ENCODE data around the gene DLG2. TPM values are rescaled to one million over a fixed set of nuclear protein-coding genes. Genes with fewer than 3 reads are reported as not detected.

Gene DLG2
- total RNA-seq, 1 donor: 1.3 TPM

- H3K4me3 ChIP-seq (ENCODE audit: low read depth, low read length): no peak overlapping the region
- no peak for DNase-seq (ENCODE audit: low read depth)
- TF ChIP-seq CTCF (IDR thresholded peaks at IDR 0.05; ENCODE audit: insufficient read depth, low read depth, low read length): no peak
These were observed 1018.9 kb downstream of the DLG2 start for GRCh38 chr11:84607975-84608836.

GRCh38 chr11:84594602-84595001 lies 1032.5 kb downstream of the DLG2 start:
- DNase-seq (ENCODE audit: low read depth): no peak
- H3K4me3 ChIP-seq (ENCODE audit: low read depth, low read length): no peak overlapping the region
- TF ChIP-seq CTCF (IDR thresholded peaks at IDR 0.05; ENCODE audit: insufficient read depth, low read depth, low read length): no peak

- DNase-seq (ENCODE audit: low read depth): no peak
- H3K4me3 ChIP-seq (ENCODE audit: low read depth, low read length): no peak overlapping the region
These were observed 1037.0 kb downstream of the DLG2 start for GRCh38 chr11:84590106-84590505.

GRCh38 chr11:84588131-84588829 lies 1038.9 kb downstream of the DLG2 start:
- H3K4me3 ChIP-seq (ENCODE audit: low read depth, low read length): no peak overlapping the region
- no peak for DNase-seq (ENCODE audit: low read depth)
- no peak for TF ChIP-seq CTCF (IDR thresholded peaks at IDR 0.05; ENCODE audit: insufficient read depth, low read depth, low read length)

More at GRCh38 chr11:84590106-84590505, 1037.0 kb downstream of the DLG2 start:
- no peak for TF ChIP-seq CTCF (IDR thresholded peaks at IDR 0.05; ENCODE audit: insufficient read depth, low read depth, low read length)

- H3K4me3 ChIP-seq (ENCODE audit: low read depth, low read length): no peak overlapping the region
- no peak for TF ChIP-seq CTCF (IDR thresholded peaks at IDR 0.05; ENCODE audit: insufficient read depth, low read depth, low read length)
- no peak for DNase-seq (ENCODE audit: low read depth)
These were observed 1044.0 kb downstream of the DLG2 start for GRCh38 chr11:84583106-84583505.

GRCh38 chr11:84581083-84581482 lies 1046.1 kb downstream of the DLG2 start:
- no peak for DNase-seq (ENCODE audit: low read depth)
- no peak for TF ChIP-seq CTCF (IDR thresholded peaks at IDR 0.05; ENCODE audit: insufficient read depth, low read depth, low read length)
- H3K4me3 ChIP-seq (ENCODE audit: low read depth, low read length): no peak overlapping the region
